ENCODE data around the gene EPO. TPM values are rescaled to one million over a fixed set of nuclear protein-coding genes. Genes with fewer than 3 reads are reported as not detected.

The EPO gene
- 0.84 TPM in 1 of 2 replicates, not detected in the other for polyA plus RNA-seq (2014; cell fraction: cytosol; rRNA removed)
- polyA plus RNA-seq (2014; cell fraction: nucleus; rRNA removed) = 0.17 and 1.7 TPM in 2 replicates

DNA sequence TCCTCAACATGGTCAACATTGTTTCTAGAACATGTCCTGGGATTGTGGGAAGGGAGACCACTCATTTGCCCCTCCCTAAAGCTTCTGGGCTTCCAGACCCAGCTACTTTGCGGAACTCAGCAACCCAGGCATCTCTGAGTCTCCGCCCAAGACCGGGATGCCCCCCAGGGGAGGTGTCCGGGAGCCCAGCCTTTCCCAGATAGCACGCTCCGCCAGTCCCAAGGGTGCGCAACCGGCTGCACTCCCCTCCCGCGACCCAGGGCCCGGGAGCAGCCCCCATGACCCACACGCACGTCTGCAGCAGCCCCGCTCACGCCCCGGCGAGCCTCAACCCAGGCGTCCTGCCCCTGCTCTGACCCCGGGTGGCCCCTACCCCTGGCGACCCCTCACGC, at the start of gene EPO:
Gene EPO (plus strand): TSS at position 190 of the 392 bp plus-strand sequence. CDS start 513 bp downstream, outside the sequence.
- DNase-seq (ENCODE audit: low spot score) = no peak

DNA sequence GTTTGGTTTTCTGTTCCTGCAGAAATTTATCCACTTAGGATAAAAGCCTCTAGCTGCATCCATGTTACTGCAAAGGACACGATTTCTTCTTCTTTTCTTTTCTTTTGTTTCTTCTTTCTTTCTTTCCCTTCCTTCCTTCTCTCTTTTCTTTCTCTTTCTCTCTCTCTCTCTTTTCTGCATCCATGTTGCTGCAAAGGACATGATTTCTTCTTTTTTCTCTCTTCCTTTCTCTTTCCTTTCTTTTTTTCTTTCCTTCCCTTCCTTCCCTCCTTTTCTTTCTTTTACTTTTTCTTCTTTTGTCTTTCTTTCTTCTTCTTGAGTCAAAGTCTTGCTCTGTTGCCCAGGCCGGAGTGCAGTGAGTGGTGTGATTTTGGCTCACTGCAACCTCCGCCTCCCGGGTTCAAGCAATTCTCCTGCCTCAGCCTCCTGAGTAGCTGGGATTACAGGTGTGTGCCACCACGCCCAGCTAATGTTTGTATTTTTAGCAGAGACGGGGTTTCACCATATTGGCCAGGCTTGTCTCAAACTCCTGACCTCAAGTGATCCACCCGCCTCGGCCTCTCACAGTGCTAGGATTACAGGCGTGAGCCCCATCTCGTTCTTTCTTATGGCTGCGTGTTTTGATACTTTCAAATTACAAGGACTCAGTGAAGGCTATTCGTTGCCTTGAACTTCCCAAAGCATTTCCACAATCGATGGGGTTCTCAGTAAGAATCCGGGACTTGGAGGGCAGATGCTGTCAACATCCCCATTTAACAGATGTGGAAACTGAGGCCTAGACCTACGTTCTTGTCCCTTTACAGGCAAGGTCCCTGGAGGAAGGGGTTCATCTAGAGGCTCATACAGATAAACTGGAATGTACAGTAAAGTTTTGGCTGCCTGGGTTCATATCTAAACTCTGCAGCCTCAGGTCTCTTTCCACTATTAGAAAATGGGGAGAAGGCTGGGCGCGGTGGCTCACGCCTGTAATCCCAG, 48.6 kb upstream of the EPO start:
- DNase-seq (ENCODE audit: low spot score) = no peak

GRCh38 chr7:100673302-100673941, 46.8 kb upstream of the EPO start, which contains the start of gene GNB2:
Gene GNB2, plus strand, starts transcription at chr7:100673740. Its CDS starts 2,526 bp downstream, at chr7:100676266.
- peak; percentile 99 for DNase-seq (ENCODE audit: low spot score)

DNA sequence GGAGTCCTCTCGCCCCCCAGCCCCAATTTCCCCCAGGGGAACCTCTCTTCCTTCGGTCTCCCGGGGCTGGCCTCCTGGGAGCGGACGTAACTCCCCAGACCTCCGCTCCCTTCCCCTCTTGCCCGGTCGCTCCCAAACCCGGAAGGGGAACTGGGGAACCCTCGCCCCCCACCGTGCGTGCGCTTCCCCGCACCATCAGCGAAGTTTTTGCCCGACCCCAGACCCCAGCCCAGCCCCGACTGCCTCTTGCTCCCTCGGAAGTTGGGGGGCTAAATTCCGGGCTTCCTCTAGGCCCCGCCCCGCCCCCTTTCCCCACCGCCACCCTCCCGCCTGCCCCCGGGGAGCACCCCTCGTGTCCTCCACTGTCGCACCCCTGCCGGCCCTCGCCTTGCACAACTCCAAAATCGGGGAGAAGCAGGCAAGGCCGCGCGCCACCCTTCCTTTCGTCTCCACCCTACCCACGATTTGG, 46.3 kb upstream of the EPO start:
- DNase-seq (ENCODE audit: low spot score) = no peak

GRCh38 chr7:100674411-100675104, 45.7 kb upstream of the EPO start:
- no peak for DNase-seq (ENCODE audit: low spot score)

DNA sequence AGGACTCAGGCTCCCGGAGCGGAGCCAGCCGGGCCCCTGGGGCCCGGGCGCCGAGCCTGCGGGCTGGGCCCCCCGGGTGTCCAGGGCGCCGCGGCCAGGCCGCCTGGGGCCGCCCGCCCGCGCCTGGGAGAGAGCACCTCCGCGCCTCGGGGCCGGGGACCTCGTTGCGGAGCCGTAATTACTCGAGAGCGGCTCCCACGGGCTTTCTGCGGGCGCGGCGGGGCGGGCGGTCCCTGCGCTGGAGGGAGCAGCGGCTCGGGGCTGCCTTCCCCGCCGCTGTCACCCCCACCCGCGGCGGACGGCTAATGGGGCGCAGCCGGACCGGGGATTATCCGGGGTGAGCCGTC, 45.2 kb upstream of the EPO start:
- no peak for DNase-seq (ENCODE audit: low spot score)

GRCh38 chr7:100675581-100676350, 44.5 kb upstream of the EPO start:
- peak; percentile 85 for DNase-seq (ENCODE audit: low spot score)

- no peak for DNase-seq (ENCODE audit: low spot score)
Measured at GRCh38 chr7:100676501-100677306, 43.6 kb upstream of the EPO start.

DNA sequence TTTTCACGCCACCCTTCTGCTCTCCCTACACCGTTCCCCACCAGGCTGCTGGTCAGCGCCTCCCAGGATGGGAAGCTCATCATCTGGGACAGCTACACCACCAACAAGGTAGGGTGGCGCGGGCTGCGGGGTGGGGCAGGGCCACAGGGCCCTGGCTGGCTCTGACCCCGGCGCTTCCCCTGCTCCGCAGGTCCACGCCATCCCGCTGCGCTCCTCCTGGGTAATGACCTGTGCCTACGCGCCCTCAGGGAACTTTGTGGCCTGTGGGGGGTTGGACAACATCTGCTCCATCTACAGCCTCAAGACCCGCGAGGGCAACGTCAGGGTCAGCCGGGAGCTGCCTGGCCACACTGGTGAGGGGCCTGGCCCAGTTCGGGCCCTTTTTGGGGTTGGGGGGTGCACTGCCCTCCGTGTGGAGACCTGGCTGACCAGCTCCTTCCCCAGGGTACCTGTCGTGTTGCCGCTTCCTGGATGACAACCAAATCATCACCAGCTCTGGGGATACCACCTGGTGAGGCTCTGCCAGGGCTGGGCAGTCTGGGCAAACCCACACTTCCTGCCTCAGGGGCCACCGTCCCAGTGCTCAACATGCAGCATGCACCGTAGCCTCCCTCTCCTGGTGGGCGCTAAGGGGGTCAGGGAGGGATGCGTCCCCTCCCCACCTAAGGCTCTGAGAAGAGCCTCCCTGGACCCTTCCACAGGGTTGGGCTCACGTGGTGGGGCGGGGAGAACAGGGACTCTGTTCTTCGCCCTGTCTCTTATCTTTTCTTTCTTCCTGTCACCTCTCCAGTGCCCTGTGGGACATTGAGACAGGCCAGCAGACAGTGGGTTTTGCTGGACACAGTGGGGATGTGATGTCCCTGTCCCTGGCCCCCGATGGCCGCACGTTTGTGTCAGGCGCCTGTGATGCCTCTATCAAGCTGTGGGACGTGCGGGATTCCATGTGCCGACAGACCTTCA, 42.7 kb upstream of the EPO start:
- no peak for DNase-seq (ENCODE audit: low spot score)

DNA sequence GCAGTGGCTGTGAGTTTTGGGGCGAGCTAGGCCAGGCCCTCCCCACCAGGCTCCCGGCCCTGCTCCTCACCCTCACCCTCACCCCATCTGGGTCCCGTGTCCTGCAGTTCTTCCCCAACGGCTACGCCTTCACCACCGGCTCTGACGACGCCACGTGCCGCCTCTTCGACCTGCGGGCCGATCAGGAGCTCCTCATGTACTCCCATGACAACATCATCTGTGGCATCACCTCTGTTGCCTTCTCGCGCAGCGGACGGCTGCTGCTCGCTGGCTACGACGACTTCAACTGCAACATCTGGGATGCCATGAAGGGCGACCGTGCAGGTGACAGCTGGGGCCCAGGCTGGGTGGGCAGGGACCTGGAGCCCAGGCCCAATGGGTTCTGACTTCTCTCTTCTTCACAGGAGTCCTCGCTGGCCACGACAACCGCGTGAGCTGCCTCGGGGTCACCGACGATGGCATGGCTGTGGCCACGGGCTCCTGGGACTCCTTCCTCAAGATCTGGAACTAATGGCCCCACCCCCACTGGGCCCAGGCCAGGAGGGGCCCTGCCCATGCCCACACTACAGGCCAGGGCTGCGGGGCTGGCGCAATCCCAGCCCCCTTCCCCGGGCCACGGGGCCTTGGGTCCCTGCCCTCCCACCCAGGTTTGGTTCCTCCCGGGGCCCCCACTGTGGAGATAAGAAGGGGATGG, 41.8 kb upstream of the EPO start:
- no peak for DNase-seq (ENCODE audit: low spot score)

- DNase-seq (ENCODE audit: low spot score) = no peak
Measured at GRCh38 chr7:100679129-100679926, 40.9 kb upstream of the EPO start.

- no peak for DNase-seq (ENCODE audit: low spot score)
Measured at GRCh38 chr7:100679927-100680575, 40.2 kb upstream of the EPO start.

- DNase-seq (ENCODE audit: low spot score) = no peak
Measured at GRCh38 chr7:100680576-100681271, 39.5 kb upstream of the EPO start.

GRCh38 chr7:100681491-100682227, 38.6 kb upstream of the EPO start:
- no peak for DNase-seq (ENCODE audit: low spot score)

DNA sequence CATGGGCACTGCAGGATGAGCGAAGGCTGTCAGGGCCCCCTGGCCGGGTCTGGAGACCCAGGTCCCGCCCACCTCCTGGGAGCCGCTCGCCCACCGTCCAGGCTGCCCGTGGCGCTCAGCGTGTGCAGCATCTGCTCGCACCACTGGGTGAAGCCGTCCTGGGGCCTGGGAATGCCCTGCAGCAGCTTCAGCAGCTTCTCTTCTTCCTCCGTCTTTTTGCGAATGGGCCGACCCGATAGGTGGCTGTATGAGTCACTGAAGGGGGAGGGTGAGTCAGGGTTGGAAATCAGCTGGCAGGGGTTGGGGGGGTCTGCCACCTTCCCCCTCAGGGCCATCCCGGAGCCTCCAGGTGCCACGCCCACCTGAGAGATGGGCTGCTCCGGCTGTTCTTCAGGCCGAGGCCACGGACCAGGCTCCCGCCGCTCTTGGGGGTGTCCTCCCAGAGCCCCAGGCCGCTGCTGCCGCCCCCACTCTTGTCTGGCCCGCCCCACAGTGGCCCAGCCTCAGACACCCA, 38.0 kb upstream of the EPO start:
- DNase-seq (ENCODE audit: low spot score) = no peak

Data from SK-N-DZ (cell line).